Gastroesophageal sphincter (tissue), 3 donors: Measurements from ENCODE around the gene CORIN.

Experiments
- CTCF ChIP-seq, 4 experiments: fragments of 200-600 bp in 2 of 4; fragments of 450-650 bp in 2 of 4; sonication (generic) in 1 of 4; IDR thresholded peaks; one replicate each; pipeline ENCODE4 v1.5.1; 2017 to 2019; ENCODE audit warnings: antibody characterized with exemption in 4 of 4, mild to moderate bottlenecking in 2 of 4, moderate library complexity in 2 of 4
- EP300 ChIP-seq: sonication (generic); formaldehyde crosslinking; IDR thresholded peaks from one replicate; pipeline ENCODE4 v1.6.1; 2017; ENCODE audit warnings: antibody characterized with exemption, mild to moderate bottlenecking
- POLR2A ChIP-seq, 2 donors: fragments of 450-650 bp; IDR thresholded peaks; one replicate each; pipeline ENCODE4 v1.6.1; 2017; ENCODE audit warnings: antibody characterized with exemption in 2 of 2, mild to moderate bottlenecking in 2 of 2, moderate library complexity in 1 of 2
- POLR2AphosphoS5 ChIP-seq: sonication (generic); formaldehyde crosslinking; IDR thresholded peaks from one replicate; pipeline ENCODE4 v1.6.1; 2017; ENCODE audit warnings: antibody characterized with exemption

DNA sequence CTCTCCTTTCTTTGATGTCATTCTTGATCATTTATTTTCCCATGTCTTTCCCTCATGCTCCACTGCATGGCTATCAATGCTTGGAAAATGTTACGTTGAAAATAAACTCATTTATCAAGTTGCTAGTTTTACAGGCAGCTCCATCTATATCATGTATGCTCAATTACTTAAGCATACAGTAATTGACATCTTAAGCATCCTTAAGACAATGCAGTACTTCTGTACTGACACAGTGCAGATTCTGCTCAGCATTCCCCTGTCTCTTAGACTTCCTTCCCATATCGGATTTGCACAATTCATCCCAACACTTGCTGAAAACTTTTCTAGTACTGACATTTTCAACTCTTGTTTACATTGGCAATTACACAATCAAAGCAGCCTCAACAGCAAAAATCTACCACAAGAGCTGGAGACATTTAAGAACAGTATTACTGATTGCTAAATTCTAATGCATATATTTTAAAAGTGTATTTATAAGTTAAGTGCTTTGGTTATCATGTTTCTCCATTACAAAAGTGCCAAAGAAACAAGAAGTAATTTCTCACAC lies 187.2 kb downstream of the CORIN start:
- no peak for TF ChIP-seq POLR2A (IDR thresholded peaks at IDR 0.05)
- TF ChIP-seq CTCF (IDR thresholded peaks at IDR 0.05), result no peak
- no peak for TF ChIP-seq POLR2AphosphoS5
- TF ChIP-seq EP300, result no peak
